RWPE1 (cell line): Measurements from ENCODE around the gene CNGB1.
A peak's percentile ranks its signal among the peaks of the same experiment; 100 is the strongest.

Experiments
- CTCF ChIA-PET: fragments of 350-600 bp; sonication (Branson Sonifier 250); formaldehyde crosslinking; extraction: SDS; loops from one replicate; lab custom pipeline; 2021; lab: Yijun Ruan, JAX
- POLR2A ChIA-PET: fragments of 400-600 bp; formaldehyde crosslinking; extraction: SDS; loops from one replicate; lab custom pipeline; 2020; ENCODE audit warnings: antibody characterized with exemption; ENCODE audit not compliant: low non-redundant PET; lab: Yijun Ruan, JAX
- DNase-seq: peaks from one replicate; pipeline ENCODE4 v3.0.0; 2012; ENCODE audit warnings: low spot score
- H3K27ac ChIP-seq: fragments of 450-650 bp; 2 replicates; pipeline ENCODE4 v1.5.1; 2017
- CTCF ChIP-seq: fragments of 450-650 bp; conservative IDR thresholded peaks from 2 replicates; pipeline ENCODE4 v1.5.1; 2017; ENCODE audit warnings: low read depth, mild to moderate bottlenecking

The CNGB1 gene

GRCh38 chr16:57894390-57895080 lies 76.4 kb downstream of the CNGB1 start:
- peak overlapping the region; percentile 57 for H3K27ac ChIP-seq
- TF ChIP-seq CTCF = no peak
- CTCF ChIA-PET = no interaction called here
- DNase-seq = no peak
- POLR2A ChIA-PET = no interaction called here

GRCh38 chr16:57893559-57894389 lies 77.2 kb downstream of the CNGB1 start:
- H3K27ac ChIP-seq = peak overlapping the region; percentile 60
- ChIA-PET POLR2A (no interaction called here), CTCF (no interaction called here)
- no peak for TF ChIP-seq CTCF
- DNase-seq = peak; percentile 75

- peak overlapping the region; percentile 60 for H3K27ac ChIP-seq
- DNase-seq = no peak
- POLR2A ChIA-PET = no interaction called here
- CTCF ChIA-PET = no interaction called here
- TF ChIP-seq CTCF = no peak
These were observed 77.7 kb downstream of the CNGB1 start for GRCh38 chr16:57893217-57893558.

- POLR2A ChIA-PET = no interaction called here
- peak overlapping the region; percentile 14 for H3K27ac ChIP-seq
- no peak for TF ChIP-seq CTCF
- CTCF ChIA-PET = no interaction called here
- DNase-seq = no peak
These were observed 78.4 kb downstream of the CNGB1 start for GRCh38 chr16:57892447-57893096.

GRCh38 chr16:57892041-57892440 lies 78.9 kb downstream of the CNGB1 start:
- CTCF ChIA-PET = interaction anchor here (1.1 kb wide), 1 partner anchor 113 kb away, joined by 3 read pairs; no protein-coding TSS in a partner anchor
- no peak for TF ChIP-seq CTCF
- peak overlapping the region; percentile 14; the same call in 1 of the 2 replicates for H3K27ac ChIP-seq
- POLR2A ChIA-PET = no interaction called here
- peak; percentile 13 for DNase-seq

GRCh38 chr16:57890752-57891111 lies 80.2 kb downstream of the CNGB1 start:
- no peak overlapping the region for H3K27ac ChIP-seq
- TF ChIP-seq CTCF = no peak
- DNase-seq = no peak
- ChIA-PET CTCF (interaction anchor here (0.8 to 1.1 kb wide), 2 partner anchors 114 to 134 kb away, joined by 3 read pairs; no protein-coding TSS in a partner anchor), POLR2A (no interaction called here)
